Ishikawa (cell line): ENCODE data around the gene TECR.

Source experiments
- REST ChIP-seq: IDR thresholded peaks from 2 replicates; pipeline ENCODE4 v1.6.1; 2012; ENCODE audit warnings: low read depth, mild to moderate bottlenecking
- TCF12 ChIP-seq: IDR thresholded peaks from 2 replicates; pipeline ENCODE4 v1.6.1; 2012; ENCODE audit warnings: low read depth

DNA sequence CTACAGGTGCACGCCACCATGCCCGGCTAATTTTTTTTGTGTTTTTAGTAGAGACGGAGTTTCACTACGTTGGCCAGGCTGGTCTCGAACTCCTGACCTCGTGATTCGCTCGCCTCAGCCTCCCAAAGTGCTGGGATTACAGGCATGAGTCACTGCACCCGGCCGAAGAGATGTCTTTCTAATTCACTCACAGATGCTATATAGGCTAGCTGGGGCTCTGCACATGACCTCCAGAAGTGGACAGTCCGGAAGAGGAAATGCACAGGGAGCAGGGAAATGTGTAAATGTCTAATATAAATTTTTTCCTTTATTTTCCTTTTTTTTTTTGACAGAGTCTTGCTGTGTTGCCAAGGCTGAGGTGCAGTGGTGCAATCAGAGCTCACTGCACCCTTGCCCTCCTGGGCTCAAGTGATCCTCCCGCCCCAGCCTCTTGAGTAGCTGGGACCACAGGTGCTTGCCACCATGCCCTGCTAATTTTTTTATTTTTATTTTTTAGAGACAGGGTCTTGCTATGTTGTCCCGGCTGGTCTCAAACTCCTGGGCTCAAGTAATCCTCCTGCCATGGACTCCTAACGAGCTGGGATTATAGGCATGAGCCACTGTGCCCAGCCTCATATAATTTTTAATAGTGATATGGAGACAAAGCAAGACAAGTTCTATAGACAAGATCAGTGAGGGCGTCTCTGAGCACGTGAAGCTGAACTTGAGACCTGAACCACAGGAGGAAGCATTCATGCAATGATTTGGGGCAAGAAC lies 41.8 kb upstream of the TECR start:
- TF ChIP-seq REST (no peak), TCF12 (no peak)
